Stimulated activated CD4-positive, alpha-beta T cell treated with anti-CD3 and anti-CD28 coated beads, Interleukin-2, amount 100 ng/mL, for 24 hours (primary cell): ENCODE measurements around the gene SYNE2.
"Not testable (repeated sequence)": the region's sequence is repeated elsewhere in the genome, so short reads cannot be mapped to it uniquely, and the experiment has no call there.

Experiments
- DNase-seq, 2 donors: peaks; one replicate each; pipeline ENCODE4 v3.0.0-alpha.2; 2020

The SYNE2 gene

DNA sequence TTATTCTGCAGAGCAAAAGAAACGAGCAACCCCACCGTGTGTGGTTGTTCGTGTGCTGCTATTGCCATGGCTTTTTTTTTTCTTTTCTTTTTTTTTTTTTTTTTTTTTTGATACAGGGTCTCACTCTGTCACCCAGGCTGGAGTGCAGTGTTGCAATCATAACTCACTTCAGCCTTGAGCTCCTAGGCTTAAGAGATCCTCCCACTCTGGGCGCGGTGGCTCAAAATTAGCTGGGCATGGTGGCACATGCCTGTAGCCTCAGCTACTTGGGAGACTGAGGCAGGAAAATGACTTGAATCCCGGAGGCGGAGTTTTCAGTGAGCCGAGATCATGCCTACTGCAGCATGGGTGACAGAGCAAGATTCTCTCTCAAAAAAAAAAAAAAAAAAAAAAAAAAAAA lies 297.1 kb downstream of the SYNE2 start:
- no peak for DNase-seq

DNA sequence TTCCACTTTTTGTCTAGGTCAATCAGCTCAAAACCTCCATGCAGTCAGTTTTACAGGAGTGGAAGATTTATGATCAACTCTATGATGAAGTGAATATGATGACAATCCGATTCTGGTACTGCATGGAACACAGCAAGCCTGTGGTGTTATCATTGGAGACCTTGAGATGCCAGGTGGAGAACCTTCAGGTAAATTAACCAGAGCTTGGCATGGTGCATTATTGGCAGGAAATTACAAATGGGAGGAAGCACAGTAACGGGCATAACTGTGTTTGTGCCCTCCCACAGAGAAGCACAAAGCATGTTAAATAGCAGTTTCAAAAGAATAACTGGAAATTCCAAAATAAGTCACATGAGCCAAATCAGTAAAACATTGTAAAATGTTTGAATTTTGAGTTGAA lies 305.8 kb downstream of the SYNE2 start:
- no peak for DNase-seq

DNA sequence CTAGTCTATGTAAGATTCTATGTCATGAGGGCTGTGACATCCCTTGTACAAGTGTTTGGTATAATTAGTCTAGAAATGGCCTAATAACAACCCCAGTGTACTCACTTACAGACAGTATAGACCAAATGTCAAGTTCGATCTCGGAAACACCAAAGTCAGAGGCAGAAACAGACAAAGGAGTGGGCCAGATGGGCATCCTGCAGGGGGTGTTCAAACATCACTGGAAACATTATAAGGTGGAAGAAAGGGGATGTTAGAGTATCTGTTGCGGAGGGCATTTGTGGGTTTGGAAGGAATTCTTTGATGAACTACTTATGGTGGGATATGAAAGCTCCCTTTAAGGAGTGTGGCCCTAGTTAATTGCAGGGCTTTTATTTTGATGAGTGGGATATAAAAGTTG lies 306.8 kb downstream of the SYNE2 start:
- DNase-seq: no peak

DNA sequence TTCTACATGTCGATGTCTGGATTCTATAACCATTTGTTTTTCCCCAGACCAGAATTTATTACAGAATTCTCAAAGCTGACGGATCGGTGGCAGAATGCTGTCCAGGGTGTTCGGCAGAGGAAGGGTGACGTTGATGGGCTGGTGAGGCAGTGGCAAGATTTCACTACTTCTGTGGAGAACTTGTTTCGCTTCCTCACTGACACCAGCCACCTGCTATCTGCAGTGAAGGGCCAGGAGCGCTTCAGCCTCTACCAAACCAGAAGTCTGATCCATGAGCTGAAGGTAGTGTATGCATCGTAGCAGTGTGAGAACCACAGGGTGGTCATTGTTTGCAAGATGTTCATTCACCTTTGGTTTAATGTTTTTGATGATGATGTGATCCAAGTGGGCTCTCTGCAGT lies 317.4 kb downstream of the SYNE2 start:
- DNase-seq: no peak

DNA sequence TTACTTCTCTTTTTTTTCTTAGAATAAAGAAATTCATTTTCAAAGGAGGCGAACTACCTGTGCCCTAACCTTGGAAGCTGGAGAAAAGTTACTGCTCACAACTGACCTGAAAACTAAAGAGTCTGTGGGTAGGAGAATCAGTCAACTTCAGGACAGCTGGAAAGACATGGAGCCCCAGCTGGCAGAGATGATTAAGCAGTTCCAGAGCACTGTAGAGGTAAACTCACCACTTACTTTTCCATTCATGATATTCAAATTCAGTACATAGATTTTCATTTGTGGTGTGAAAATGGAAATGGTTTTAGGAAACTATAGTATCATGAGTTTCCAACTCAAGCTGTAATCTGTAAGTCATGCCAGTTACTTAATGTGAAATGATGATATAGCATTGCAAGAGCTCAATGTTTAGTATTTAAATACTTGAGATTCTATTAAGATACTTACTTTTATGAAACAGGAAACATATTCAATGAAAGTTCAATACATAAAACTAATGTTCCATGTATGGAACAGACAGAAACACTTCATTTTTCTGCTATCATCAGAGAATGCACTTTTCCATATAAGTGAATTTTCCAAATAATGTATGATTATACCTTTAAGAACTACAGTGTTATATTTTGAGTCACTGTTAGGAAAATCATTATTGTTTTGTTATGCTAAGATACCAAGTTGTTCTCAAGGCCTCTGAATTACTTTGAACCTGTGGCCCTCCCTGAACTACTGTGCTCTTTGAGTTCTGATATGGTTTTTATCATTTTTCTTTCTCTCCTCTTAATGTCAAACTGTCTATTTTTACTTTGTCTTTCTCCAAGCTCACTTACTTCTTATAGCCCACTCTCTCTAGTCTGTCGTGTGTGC lies 322.3 kb downstream of the SYNE2 start:
- DNase-seq: peak in 1 of 2 donors; percentile 25

DNA sequence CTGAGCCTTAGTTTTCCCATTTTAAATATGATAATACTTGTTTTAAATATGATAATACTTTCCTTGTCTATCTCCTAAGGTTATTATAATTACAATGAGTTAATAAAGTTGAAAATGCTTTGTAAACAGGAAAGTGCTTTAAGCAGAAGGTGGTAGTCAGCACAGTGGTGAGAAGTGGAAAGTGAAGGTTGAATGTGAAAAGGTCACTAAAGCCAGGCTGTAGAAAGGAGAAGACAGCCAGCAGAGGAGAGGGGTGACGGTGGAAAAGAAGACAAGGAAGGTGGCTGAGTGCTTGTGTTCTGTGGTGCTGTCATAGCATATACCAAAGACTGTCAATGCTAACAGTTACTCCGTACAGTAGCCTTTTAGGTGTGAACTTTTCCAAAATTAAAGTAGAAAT lies 323.5 kb downstream of the SYNE2 start:
- DNase-seq: no peak

DNA sequence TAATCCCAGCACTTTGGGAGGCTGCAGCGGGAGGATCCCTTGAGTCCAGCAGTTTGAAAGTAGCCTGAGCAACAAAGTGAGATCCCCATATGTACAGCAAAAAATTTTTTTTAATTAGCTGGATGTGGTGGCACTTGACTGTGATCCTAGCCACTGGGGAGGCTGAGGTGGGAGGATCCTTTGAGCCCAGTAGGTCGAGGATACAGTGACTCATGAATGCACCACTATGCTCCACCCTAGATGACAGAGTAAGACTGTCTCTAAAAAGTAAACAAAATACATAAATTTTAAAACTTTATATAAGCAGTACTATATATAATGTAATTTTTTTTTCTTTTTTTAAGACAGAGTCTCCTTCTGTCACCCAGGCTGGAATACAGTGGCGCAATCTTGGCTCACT lies 326.0 kb downstream of the SYNE2 start:
- no peak for DNase-seq

DNA sequence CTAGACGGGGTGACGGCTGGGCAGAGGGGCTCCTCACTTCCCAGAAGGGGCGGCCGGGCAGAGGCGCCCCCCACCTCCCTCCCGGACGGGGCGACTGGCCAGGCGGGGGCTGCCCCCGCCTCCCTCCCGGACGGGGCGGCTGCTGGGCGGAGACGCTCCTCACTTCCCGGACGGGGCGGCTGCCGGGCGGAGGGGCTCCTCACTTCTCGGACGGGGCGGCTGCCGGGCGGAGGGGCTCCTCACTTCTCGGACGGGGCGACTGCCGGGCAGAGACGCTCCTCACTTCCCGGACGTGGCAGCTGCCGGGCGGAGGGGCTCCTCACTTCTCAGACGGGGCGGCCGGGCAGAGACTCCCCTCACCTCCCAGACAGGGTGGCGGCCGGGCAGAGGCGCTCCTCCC lies 330.1 kb downstream of the SYNE2 start:
- DNase-seq: not testable (repeated sequence)

DNA sequence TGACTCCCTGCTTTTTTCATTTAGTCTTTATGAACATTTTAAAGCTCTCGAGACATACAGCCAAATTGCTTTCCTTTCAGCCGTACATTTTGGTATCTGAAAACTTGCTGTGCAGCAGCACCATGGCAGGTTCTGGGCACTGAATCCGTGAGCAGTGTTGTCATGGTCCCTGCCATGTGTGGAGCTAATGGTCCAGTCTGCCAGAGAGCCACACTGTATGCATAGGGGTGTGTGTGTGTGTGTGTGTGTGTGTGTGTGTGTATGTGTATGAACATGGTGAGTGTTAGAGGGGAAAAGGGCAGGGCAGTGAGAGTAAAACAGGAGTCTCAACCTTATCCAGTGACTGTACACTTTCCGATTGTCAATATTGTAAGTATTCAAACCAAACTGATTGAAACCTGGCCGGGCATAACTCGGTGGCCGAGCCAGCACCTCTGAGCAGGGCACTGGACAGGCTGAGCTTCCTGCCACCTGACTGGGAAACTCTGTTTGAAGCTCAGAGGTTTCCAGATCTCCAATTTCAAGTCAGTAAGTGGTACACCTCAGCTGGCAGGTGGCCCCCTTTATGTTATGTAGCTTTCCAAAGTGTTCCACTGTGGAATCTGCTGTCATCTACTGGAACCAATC lies 331.4 kb downstream of the SYNE2 start:
- DNase-seq: no peak

DNA sequence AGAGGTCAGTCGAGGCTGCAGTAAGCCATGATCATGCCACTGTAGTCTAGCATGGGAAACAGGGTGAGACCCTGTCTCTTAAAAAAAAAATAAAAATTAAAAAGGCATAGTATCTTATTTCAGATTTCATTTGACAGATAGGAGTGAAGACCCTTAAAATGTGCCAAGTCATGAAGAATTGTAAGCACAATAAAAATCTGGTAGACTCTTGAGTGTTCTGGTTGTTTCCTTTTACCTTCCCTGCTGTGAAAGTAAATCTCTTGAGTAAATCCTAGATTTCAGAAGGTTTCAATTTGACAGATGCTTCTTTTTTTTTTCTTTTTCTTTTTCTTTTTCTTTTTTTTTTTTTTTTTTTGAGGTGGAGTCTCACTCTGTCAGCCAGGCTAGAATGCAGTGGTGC lies 332.4 kb downstream of the SYNE2 start:
- DNase-seq: no peak

DNA sequence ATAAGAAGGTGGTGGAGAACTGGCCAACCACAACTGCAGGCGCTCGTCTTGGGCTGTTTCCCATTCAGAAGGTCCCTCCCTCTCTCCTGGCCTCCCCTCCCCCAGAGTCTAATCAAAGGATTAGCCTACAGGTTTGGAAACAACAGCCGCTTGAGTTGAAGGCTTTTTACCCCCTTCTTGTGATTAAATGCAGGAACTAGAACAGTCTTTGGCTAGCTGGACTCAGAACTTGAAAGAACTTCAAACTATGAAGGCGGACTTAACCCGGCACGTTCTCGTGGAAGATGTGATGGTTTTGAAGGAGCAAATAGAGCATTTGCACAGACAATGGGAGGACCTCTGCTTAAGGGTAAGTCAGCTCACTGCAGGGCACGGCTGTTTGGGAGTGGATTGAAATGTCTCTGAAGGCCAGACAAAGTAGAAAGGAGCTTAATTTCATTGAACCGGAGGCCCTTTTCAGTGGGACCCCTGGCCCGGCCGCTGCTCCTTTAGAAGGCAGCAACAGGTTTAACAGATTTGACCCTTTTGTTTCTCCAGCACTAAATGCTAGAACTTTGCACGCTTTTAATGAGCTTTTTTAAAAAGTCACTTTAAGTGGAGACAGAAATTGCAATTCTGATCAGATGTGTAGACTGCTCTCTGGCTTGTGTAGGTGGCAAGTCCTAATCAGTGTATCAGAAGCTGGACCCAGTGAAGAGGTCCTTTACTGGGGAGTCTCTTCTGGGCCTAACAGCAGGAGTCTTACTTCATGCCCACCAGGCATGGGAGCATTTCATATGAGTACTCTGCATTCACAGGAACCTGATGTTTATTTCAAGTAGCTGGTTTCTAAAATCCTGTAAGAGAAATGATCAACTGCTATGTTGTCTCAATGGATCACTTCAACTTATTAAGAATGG lies 333.7 kb downstream of the SYNE2 start:
- no peak for DNase-seq

DNA sequence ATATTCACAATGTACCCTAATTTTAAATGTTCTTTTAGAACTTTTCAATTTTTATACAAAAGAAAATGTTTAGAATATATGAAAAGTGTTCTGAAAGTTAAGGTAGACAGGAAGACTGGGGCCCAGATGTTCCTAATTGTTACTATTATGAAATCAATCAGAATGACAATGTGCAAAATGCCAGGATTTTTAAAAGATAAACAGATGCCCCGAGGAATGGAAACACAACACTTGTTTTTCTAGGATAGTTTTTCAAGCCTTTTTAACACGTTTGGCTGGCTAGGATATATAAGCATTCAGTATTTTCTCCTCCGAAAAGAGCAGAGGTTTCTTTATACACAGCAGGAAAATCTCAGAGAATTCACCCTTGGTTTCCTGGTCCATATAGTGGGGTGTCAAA lies 334.5 kb downstream of the SYNE2 start:
- DNase-seq: no peak

DNA sequence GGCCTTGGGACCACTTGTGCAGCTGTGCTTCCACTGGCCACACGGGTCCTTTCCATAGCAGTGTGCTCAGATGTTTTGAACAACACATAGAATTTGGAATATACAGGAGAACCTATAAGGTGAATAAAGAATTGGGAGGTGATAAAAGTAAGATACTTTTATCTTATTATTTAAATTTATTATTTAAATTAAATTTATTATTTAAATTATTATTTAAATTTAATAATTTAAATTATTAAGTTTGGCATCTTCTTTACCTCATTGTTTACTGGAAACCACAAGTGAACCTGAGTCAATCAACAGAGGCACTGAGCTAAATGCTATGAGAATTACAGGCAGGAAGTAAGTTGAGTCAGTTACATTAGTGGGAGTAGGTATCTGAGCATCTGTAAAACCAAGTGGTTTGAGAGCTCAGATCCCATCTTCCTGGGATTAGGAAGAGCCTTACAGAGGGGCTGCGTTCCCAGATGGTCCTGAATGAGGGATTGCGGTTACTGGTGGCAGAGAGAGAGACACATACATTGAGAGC lies 338.2 kb downstream of the SYNE2 start:
- DNase-seq: no peak

DNA sequence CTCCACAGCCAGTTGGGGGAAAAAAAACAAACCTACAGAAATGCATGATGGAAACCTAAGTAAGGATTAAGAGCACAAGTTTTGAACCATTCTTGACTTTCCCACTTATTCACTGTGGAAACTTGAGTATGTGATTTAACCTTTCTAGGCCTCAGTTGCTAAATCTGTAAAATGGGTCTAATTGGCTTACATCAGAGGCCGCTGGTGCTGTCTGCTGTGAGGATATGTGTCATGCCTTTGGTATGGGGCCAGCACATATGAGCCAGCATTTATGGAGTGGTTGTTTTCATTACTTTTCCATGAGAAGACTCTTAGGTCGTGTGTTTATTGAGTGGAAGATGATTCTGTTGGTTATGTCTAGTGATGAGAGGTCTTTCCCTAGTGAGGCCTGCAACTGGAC lies 339.0 kb downstream of the SYNE2 start:
- DNase-seq: no peak

DNA sequence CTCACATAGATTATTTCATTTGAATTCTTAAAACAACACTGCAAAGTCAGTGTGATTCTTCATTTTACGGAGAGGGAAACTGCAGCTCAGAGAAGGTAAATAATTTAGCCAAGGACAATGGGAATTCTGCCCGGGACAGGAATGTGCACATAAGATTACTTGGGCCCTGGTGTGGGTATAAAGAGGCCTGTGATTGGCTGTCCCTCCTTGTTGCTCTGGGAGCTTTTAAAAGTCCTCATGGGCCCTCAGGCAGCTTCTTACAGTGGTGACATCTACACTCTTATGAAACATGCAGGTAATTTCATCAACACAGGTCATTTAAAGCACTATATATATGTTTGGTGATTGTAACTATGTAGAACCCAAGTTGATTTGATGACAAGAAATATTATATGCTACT lies 341.0 kb downstream of the SYNE2 start:
- DNase-seq: no peak

DNA sequence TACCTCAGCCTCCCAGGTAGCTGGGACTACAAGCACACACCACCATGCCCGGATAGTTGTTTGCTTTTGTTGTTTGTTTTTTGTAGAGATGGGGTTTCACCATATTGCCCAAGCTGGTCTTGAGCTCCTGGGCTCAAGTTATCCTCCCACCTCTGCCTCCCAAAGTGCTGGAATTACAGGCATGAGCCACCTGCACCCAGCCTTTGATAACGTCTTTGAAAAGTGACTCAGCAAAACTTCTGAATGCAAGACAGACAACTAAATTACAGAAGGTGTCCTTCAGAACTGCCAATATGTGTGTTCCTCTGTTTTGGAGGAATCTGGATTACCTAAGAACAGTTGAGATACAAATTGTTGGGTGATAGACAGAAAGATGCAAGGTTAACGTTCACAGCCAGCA lies 341.6 kb downstream of the SYNE2 start:
- DNase-seq: no peak

DNA sequence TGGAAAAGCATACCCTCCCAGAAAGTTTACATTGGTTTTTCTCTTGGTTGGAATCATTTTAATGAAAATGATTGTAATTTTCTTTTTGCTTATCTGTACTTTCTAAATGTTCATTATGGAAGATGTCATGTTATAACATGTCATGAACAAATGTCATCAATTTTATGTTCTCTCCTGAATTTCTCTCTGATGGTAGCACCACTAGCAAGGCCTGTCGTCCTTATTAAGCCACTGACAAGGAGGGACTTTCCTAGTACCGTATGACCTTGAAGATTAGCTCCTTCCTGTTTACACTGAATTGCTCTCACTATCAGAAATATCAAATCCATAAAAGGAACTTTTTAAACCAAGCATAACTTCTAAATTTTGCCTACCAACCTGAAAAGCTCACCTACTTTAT lies 342.4 kb downstream of the SYNE2 start:
- DNase-seq: no peak

DNA sequence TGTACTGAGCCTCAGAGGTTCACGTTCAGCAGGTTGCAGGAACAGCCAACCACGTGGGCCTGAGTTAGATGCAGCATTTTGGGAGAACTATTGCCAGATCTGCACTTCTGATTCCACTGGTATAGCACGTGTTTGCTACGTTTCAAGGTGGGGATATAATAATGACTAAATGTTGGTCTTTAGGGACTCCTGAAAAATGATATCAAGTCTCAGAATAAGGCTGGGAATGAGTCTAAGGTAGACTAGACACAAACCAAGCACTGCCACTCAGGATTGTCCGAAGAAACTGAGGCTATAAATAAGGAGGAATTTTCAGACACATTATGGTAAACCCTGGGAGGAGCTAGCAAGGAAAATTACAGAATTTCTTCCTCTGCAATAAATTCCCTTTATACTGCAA lies 343.3 kb downstream of the SYNE2 start:
- no peak for DNase-seq

DNA sequence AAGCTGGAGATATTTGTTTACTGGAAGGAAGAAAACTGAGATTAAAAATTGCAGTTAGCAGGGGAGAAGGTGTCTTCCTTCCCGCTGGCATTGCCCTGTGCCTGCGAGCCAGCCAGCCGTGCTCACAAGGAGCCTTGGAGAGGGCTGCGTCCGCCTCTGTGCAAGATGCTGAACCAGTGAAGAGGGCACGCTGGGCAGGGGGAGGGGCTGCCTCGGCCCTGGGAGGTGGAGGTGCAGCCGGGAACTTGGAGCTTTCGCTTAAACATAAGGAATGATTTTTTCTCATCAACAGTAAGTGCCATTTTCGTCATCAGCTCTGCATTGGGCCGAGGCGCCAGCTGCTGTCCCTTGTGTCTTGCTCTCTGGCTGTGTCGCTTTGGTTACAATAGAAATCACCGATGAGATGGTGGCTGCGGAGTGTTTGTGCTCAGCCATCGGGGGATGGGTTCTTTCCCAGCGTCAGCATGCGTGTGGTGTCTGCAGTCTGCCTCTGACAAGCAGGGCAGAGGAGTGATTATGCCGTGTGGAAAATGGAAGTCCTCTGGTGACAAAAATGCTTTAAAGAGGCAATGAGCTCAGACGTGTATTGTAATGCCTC lies 344.1 kb downstream of the SYNE2 start:
- DNase-seq: peak in 1 of 2 donors; percentile 26

DNA sequence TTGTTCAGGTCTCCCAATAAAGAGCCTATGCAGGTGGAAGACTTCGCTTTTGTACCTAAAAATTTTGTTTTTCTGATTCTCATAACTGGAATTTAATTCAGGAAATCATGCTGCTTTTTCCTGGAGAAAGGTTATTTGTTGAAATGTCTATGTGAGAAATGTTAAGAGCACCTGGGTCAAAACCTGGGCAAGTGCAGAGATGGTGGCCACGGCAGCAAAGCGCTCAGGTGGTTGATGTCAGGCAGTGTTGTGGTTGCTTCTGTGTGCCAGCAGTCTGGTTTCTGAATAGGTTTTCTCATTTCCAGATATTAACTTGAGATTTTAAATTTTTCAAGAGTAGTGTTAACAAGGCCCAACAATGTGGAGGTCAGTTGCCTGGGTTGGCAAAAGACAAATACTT lies 345.2 kb downstream of the SYNE2 start:
- DNase-seq: no peak

DNA sequence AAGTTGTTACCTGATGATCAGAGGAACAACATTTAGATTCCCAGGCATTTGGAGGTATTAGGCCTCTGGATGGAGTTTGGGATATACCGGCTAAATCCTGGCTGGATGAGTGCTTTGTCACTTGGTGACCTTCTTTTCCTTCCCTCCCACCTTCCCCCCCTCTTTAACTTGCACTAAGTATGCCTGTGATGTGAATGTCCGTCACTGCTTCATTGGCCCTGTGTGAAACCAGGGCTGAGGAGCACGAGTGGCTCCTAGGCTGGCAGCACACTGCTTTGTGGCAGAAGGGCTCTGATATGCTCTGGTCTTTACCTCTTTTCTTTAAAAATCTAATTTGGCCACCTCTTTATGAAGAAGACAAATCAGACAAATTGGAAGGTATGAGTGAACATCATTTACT lies 345.7 kb downstream of the SYNE2 start:
- no peak for DNase-seq

DNA sequence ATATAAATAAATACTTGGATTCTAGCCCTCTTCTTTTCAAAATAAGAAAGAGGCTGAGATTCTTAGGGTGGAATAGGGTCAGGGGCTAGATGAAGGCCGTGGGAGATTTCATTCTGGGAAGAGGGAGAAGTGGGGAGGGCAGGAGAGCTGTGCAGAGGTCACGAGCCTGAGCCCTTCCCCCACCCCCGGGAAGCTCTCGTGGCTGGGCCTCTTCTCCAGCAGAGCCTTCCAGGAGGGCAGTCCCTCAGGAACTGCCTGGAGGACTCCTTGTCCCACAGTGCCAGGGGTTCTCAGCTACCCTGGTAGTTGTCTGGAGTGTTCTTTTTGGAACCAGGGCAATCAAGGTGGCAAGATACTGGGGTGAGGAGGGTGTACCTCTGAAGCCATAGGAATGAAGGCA lies 347.4 kb downstream of the SYNE2 start:
- DNase-seq: no peak

DNA sequence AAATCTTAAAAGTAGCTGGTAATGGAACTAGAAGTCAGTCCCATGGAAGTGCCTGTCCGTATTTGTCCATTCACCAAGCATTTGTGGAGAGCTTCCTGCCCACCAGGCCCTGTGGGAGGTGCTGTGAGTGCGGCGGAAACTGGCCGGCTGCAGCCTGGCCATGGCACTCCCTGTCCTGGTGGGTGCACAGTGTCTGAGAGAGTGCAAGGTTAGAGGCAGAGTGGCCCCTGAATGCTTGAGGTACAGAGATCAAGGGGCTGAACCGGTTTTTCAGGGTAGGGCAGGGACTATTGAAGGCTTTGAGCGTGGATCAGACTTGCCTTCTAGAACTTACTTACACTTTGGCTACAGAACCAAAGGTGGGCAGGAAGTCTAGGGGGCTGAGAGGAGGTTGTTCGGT lies 348.5 kb downstream of the SYNE2 start:
- DNase-seq: no peak
